PC-3 (cell line): ENCODE data around the gene RELL1.

Experiments used
- CTCF ChIP-seq: fragments of 300-600 bp; sonication (generic); conservative IDR thresholded peaks from 2 replicates; pipeline ENCODE4 v1.5.1; 2017; ENCODE audit warnings: antibody characterized with exemption, low read depth, mild to moderate bottlenecking, low read length
- EZH2 ChIP-seq: fragments of 300-600 bp; sonication (generic); IDR thresholded peaks from one replicate; pipeline ENCODE4 v1.6.1; 2017; ENCODE audit warnings: antibody characterized with exemption, mild to moderate bottlenecking, low read length; ENCODE audit not compliant: unreplicated experiment

- no peak for TF ChIP-seq CTCF
- TF ChIP-seq EZH2: no peak
Measured at GRCh38 chr4:37631551-37631950, 54.6 kb downstream of the RELL1 start.
